ENCODE measurements around the gene TMEM11. TPM values are rescaled to one million over a fixed set of nuclear protein-coding genes. Genes with fewer than 3 reads are reported as not detected.
"Not testable (repeated sequence)": the region's sequence is repeated elsewhere in the genome, so short reads cannot be mapped to it uniquely, and the experiment has no call there.

The TMEM11 gene
- total RNA-seq, 1 experiment from 2014 or later: 33.5 TPM

DNA sequence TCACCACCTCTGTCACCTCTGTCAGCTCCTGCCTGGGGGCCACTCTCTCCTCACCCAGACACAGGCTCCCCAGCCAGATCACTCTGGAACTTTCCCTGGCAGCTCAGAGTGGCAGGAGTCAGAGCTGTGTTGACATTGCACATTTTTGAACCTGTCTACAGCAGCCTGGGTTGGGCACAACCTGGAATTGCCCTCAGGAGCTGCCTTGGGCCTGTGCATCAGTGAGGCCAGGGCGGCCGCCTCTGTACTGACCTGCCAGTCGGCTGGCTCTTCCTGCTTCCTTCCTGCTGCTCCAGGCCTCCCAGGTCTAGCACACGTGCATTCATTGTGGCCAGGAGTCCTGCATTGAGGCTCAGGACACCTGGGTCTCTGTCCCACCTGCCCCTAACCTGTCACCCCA is 14.2 kb upstream of the TMEM11 start:
- no TSS peak for BruUV-seq (replicated peaks)
- intact Hi-C loops (cut with micrococcal nuclease): no loop called here
- Mint-ChIP-seq H3K4me3 (ENCODE audit: unreplicated experiment) (no peak overlapping the region), H3K27me3 (ENCODE audit: insufficient read depth, unreplicated experiment) (no peaks in the 10 kb centered on the region), H3K4me1 (ENCODE audit: insufficient read depth, unreplicated experiment) (no peaks in the 10 kb centered on the region), H3K27ac (ENCODE audit: low read depth, unreplicated experiment) (peak overlapping the region; percentile 33), H3K36me3 (ENCODE audit: insufficient read depth, unreplicated experiment) (peaks cover 8% of the 10 kb centered on the region), H3K9me3 (ENCODE audit: unreplicated experiment) (peaks cover 11% of the 10 kb centered on the region)
- TF ChIP-seq CTCF (IDR thresholded peaks at IDR 0.05; ENCODE audit: unreplicated experiment): no peak
- CTCF ChIA-PET: no interaction called here
- DNase-seq (ENCODE audit: unreplicated experiment): no peak
- POLR2A ChIA-PET: no interaction called here

- H3K9me3 Mint-ChIP-seq (ENCODE audit: unreplicated experiment); H3K36me3 Mint-ChIP-seq (ENCODE audit: insufficient read depth, unreplicated experiment); DNase-seq (ENCODE audit: unreplicated experiment); H3K27ac Mint-ChIP-seq (ENCODE audit: low read depth, unreplicated experiment); CTCF ChIA-PET; H3K4me1 Mint-ChIP-seq (ENCODE audit: insufficient read depth, unreplicated experiment); H3K4me3 Mint-ChIP-seq (ENCODE audit: unreplicated experiment); H3K27me3 Mint-ChIP-seq (ENCODE audit: insufficient read depth, unreplicated experiment); POLR2A ChIA-PET; BruUV-seq (replicated peaks); intact Hi-C loops (cut with micrococcal nuclease): not testable (repeated sequence)
Measured at GRCh38 chr17:21227277-21227676, 13.3 kb upstream of the TMEM11 start.

- H3K4me1 Mint-ChIP-seq (ENCODE audit: insufficient read depth, unreplicated experiment): peaks cover 5% of the 10 kb centered on the region
- peaks cover 27% of the 10 kb centered on the region for H3K36me3 Mint-ChIP-seq (ENCODE audit: insufficient read depth, unreplicated experiment)
- intact Hi-C loops (cut with micrococcal nuclease): no loop called here
- H3K27me3 Mint-ChIP-seq (ENCODE audit: insufficient read depth, unreplicated experiment): no peaks in the 10 kb centered on the region
- no peak for TF ChIP-seq CTCF (IDR thresholded peaks at IDR 0.05; ENCODE audit: unreplicated experiment)
- no peaks in the 10 kb centered on the region for H3K9me3 Mint-ChIP-seq (ENCODE audit: unreplicated experiment)
- H3K27ac Mint-ChIP-seq (ENCODE audit: low read depth, unreplicated experiment): no peak overlapping the region
- ChIA-PET POLR2A (interaction anchor here (0.9 kb wide), 1 partner anchor 23 kb away, joined by 3 read pairs; no protein-coding TSS in a partner anchor), CTCF (no interaction called here)
- DNase-seq (ENCODE audit: unreplicated experiment): no peak
- BruUV-seq (replicated peaks): no TSS peak
- H3K4me3 Mint-ChIP-seq (ENCODE audit: unreplicated experiment): no peak overlapping the region
Measured at GRCh38 chr17:21223086-21223485, 9.1 kb upstream of the TMEM11 start.

DNA sequence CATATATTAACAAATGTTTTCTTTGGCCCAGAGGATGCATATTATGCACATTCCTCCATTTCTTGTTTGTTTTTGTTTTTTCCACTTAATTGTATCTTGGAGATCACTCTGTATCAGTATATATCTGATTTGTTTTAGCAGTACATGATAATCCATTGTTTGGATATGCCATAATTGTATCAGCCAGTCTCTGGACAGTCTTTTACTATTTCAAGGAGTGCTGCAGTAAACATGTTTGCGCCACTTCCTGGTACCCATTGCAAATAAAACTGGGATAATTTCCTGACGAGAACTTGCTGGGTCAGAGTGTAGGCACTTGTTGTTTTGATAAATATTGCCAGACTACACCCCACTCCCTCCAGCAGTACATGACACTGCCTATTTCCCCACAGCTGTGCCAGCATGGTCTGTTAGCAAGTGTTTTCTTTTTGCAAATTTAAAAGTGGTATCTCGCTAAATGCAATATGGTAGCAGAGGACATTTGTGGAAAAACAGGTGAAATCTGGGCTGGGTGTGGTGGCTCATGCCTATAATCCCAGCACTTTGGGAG is 4.9 kb upstream of the TMEM11 start:
- Mint-ChIP-seq H3K27me3 (ENCODE audit: insufficient read depth, unreplicated experiment) (no peaks in the 10 kb centered on the region), H3K4me1 (ENCODE audit: insufficient read depth, unreplicated experiment) (peaks cover 21% of the 10 kb centered on the region), H3K9me3 (ENCODE audit: unreplicated experiment) (no peaks in the 10 kb centered on the region), H3K27ac (ENCODE audit: low read depth, unreplicated experiment) (no peak overlapping the region), H3K36me3 (ENCODE audit: insufficient read depth, unreplicated experiment) (peaks cover 25% of the 10 kb centered on the region), H3K4me3 (ENCODE audit: unreplicated experiment) (no peak overlapping the region)
- no peak for DNase-seq (ENCODE audit: unreplicated experiment)
- ChIA-PET CTCF (no interaction called here), POLR2A (no interaction called here)
- intact Hi-C loops (cut with micrococcal nuclease): no loop called here
- BruUV-seq (replicated peaks): no TSS peak
- TF ChIP-seq CTCF (IDR thresholded peaks at IDR 0.05; ENCODE audit: unreplicated experiment): no peak

DNA sequence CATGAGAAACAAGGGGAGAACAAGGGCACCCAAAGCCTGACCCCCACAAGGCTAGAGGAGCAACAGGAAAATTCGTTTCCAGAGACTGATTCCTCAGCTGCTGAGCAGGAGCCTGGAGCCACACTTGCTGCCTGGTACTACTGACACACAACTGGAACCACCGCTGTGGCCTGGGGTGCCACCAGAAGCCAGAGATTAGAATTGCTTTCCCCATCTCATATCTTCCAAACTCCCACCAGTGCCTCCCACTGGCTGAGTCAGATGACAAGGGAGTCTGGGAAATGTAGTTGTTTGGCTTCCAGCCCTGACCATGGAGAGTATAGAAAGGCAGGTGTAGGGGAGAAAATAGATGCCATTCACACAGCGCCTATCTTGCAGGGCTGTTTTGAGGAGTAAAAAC is 4.1 kb upstream of the TMEM11 start:
- BruUV-seq (replicated peaks): no TSS peak
- intact Hi-C loops (cut with micrococcal nuclease): no loop called here
- ChIA-PET CTCF (interaction anchor here (0.8 to 1.5 kb wide), 2 partner anchors 22 to 88 kb away, joined by 3 to 4 read pairs; no protein-coding TSS in a partner anchor), POLR2A (interaction anchor here (0.7 kb wide), 1 partner anchor 19 kb away, joined by 3 read pairs; no protein-coding TSS in a partner anchor)
- peaks cover 19% of the 10 kb centered on the region for H3K36me3 Mint-ChIP-seq (ENCODE audit: insufficient read depth, unreplicated experiment)
- DNase-seq (ENCODE audit: unreplicated experiment): no peak
- H3K27me3 Mint-ChIP-seq (ENCODE audit: insufficient read depth, unreplicated experiment): no peaks in the 10 kb centered on the region
- H3K4me3 Mint-ChIP-seq (ENCODE audit: unreplicated experiment): no peak overlapping the region
- no peak overlapping the region for H3K27ac Mint-ChIP-seq (ENCODE audit: low read depth, unreplicated experiment)
- peaks cover 22% of the 10 kb centered on the region for H3K4me1 Mint-ChIP-seq (ENCODE audit: insufficient read depth, unreplicated experiment)
- no peaks in the 10 kb centered on the region for H3K9me3 Mint-ChIP-seq (ENCODE audit: unreplicated experiment)
- TF ChIP-seq CTCF (IDR thresholded peaks at IDR 0.05; ENCODE audit: unreplicated experiment): no peak

Measured in MCF 10A (cell line).